Tibial artery (tissue), 4 donors: ENCODE results near the gene SUCNR1.

Experiments
- DNase-seq, 2 donors: peaks; one replicate each; pipeline ENCODE4 v3.0.0-alpha.2; 2019
- H3K27ac ChIP-seq, 2 donors: fragments of 200-600 bp; sonication (generic) in 1 of 2; 1 replicate in 1 of 2; 2 replicates in 1 of 2; pipeline ENCODE4 v1.5.1; 2018 to 2019; ENCODE audit warnings: mild to moderate bottlenecking in 1 of 2
- H3K27me3 ChIP-seq, 2 donors: fragments of 200-600 bp; sonication (generic) in 1 of 2; one replicate each; pipeline versions ENCODE4 v1.5.1 to v1.6.0; 2016 to 2019
- H3K36me3 ChIP-seq, 3 donors: fragments of 200-600 bp; sonication (generic) in 2 of 3; one replicate each; pipeline ENCODE4 v1.5.1; 2016 to 2019; ENCODE audit warnings: mild to moderate bottlenecking in 2 of 3
- H3K4me1 ChIP-seq, 4 donors: fragments of 200-600 bp; sonication (generic) in 2 of 4; 1 replicate in 3 of 4; 2 replicates in 1 of 4; pipeline ENCODE4 v1.5.1; 2016 to 2019
- H3K4me3 ChIP-seq, 2 donors: fragments of 200-600 bp; sonication (generic) in 1 of 2; 1 replicate in 1 of 2; 2 replicates in 1 of 2; pipeline ENCODE4 v1.5.1; 2018 to 2019; ENCODE audit warnings: mild to moderate bottlenecking in 2 of 2
- H3K9me3 ChIP-seq, 3 donors: fragments of 200-600 bp; sonication (generic) in 1 of 3; one replicate each; pipeline ENCODE4 v1.5.1; 2016 to 2019
- intact Hi-C: fragments of 100-400 bp; cut with DNase I; formaldehyde crosslinking; loops from one replicate; pipeline ENCODE4 v1.15.0; 2023; ENCODE audit warnings: low total_unique reads
- TF ChIP-seq, protein P1 (sequence below), 2 experiments: fragments of 200-600 bp in 1 of 2; fragments of 450-650 bp in 1 of 2; IDR thresholded peaks; one replicate each; pipeline ENCODE4 v1.5.1; 2017 to 2019; ENCODE audit warnings: antibody characterized with exemption in 2 of 2, mild to moderate bottlenecking in 1 of 2, moderate library complexity in 1 of 2

SUCNR1 gene

DNA sequence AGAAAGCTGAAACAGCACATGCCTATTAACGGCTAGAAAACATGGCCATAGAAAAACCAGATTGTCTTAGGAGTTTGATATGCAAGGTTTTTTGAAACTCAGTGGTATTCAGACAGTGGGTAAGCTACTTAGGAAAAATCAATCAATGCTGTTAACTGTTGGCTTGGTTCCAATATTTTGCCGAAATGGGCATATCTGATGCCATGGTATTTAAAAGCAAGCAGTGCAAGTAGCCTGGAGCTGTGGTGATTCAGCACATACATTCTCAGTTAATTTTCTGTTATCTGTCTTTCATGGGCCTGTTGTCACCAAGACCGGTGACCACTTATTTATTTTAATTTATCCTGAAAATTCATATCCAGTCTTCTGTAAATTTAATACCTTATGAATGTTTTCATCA is 17.3 kb upstream of the SUCNR1 start:
- Histone ChIP-seq H3K36me3 (no peaks in the 10 kb centered on the region), H3K4me3 (no peak overlapping the region), H3K4me1 (peaks cover 0 to 3% (median 0%) of the 10 kb centered on the region in 4 donors), H3K27ac (no peak overlapping the region), H3K9me3 (no peaks in the 10 kb centered on the region), H3K27me3 (no peaks in the 10 kb centered on the region)
- TF ChIP-seq, protein P1, sequence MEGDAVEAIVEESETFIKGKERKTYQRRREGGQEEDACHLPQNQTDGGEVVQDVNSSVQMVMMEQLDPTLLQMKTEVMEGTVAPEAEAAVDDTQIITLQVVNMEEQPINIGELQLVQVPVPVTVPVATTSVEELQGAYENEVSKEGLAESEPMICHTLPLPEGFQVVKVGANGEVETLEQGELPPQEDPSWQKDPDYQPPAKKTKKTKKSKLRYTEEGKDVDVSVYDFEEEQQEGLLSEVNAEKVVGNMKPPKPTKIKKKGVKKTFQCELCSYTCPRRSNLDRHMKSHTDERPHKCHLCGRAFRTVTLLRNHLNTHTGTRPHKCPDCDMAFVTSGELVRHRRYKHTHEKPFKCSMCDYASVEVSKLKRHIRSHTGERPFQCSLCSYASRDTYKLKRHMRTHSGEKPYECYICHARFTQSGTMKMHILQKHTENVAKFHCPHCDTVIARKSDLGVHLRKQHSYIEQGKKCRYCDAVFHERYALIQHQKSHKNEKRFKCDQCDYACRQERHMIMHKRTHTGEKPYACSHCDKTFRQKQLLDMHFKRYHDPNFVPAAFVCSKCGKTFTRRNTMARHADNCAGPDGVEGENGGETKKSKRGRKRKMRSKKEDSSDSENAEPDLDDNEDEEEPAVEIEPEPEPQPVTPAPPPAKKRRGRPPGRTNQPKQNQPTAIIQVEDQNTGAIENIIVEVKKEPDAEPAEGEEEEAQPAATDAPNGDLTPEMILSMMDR (IDR thresholded peaks at IDR 0.05), result no peak
- DNase-seq, result no peak
- intact Hi-C loops, result no loop called here

DNA sequence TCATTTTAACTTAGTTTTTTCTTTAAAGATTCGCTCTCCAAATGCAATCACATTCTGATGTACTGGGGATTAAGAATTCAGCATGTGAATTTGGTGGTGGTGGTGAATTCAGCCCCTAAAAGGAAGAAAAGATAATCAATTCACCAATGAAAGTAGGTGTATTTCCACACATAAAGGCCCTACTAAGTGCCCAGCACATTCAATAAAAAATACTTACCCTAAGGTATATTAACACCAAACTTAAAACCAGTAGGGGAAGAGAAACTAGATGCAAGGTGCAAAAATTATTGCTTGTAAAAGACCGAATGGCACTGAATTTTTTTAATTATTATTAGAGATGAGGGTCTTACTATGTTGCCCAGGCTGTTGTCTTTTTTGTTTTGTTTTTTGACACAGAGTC is 16.8 kb upstream of the SUCNR1 start:
- Histone ChIP-seq H3K4me1 (peaks cover 0 to 3% (median 0%) of the 10 kb centered on the region in 4 donors), H3K27ac (no peak overlapping the region), H3K27me3 (no peaks in the 10 kb centered on the region), H3K9me3 (no peaks in the 10 kb centered on the region), H3K4me3 (no peak overlapping the region), H3K36me3 (no peaks in the 10 kb centered on the region)
- TF ChIP-seq, protein P1 (IDR thresholded peaks at IDR 0.05), result no peak
- intact Hi-C loops, result no loop called here
- DNase-seq, result no peak

DNA sequence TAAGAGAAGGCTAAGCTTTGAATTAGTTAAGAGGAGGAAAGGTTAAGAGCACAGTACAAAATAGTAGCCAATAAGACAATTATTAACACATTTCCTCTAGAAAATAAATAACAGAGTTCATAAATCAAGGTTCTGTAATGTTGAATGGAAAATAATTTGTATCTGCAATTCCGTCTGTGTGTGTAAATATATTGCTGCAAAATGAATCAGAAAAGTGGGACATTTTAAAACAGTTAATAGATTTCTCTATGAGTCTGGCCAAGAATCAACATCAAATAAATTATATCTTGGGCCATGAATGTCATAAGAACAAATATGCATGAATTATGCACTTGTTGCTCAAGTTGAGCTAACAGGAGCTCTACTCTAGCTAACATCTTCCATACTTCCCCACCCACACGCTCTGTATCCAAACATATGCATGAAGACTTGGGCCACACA is 14.2 kb upstream of the SUCNR1 start:
- TF ChIP-seq, protein P1 (IDR thresholded peaks at IDR 0.05), result no peak
- Histone ChIP-seq H3K9me3 (no peaks in the 10 kb centered on the region), H3K27ac (no peak overlapping the region), H3K36me3 (no peaks in the 10 kb centered on the region), H3K27me3 (no peaks in the 10 kb centered on the region), H3K4me1 (peaks cover 0 to 6% (median 1%) of the 10 kb centered on the region in 4 donors), H3K4me3 (no peak overlapping the region)
- intact Hi-C loops, result no loop called here
- DNase-seq, result no peak

DNA sequence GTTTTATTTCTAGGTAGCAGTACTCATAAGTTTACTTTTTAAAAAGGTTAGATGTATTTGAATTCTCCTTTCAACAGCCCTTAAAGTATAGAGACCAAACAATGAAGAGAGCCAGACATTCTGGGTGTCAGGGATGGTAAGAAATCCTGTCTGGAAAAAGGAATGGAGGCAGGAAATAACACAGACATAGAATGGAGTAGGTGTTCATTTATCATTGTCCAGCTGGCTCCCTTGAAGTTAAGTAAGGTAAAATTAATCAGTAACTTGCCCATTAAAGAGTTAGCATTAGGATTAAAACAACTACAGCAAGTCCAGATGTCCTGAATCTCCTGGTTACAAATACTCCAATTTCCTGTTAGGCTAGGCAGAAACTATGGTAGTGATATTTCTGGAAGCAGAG is 13.5 kb upstream of the SUCNR1 start:
- TF ChIP-seq, protein P1 (IDR thresholded peaks at IDR 0.05), result no peak
- Histone ChIP-seq H3K4me1 (peaks cover 0 to 11% (median 1%) of the 10 kb centered on the region in 4 donors), H3K27ac (no peak overlapping the region), H3K9me3 (no peaks in the 10 kb centered on the region), H3K4me3 (no peak overlapping the region), H3K36me3 (no peaks in the 10 kb centered on the region), H3K27me3 (no peaks in the 10 kb centered on the region)
- intact Hi-C loops, result no loop called here
- DNase-seq, result no peak

DNA sequence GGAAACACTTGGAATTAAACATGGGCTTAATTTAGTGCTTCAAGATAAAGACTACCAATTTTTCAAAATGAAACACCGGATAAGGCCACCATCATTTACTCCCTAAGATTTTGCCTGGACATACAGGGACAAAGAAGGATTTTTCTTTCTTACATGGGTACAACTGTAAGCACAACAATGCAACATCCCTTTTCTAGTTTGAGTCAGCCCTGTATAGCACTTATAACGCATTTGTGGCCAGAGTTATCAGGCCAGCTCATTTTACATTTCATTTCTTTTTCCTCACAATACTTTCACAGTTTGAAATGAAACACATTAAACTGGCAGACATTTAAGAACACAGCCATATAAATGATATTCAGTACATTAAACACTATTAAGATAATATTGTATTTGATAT is 9.8 kb upstream of the SUCNR1 start:
- H3K36me3 ChIP-seq, result no peaks in the 10 kb centered on the region
- H3K4me1 ChIP-seq, result peaks cover 0 to 16% (median 1%) of the 10 kb centered on the region in 4 donors
- no peaks in the 10 kb centered on the region for H3K27me3 ChIP-seq
- no peak overlapping the region for H3K27ac ChIP-seq
- no peak for DNase-seq
- intact Hi-C loops, result no loop called here
- no peaks in the 10 kb centered on the region for H3K9me3 ChIP-seq
- H3K4me3 ChIP-seq, result no peak overlapping the region
- TF ChIP-seq, protein P1 (IDR thresholded peaks at IDR 0.05), result no peak
